Neutrophil (primary cell): ENCODE data around the gene TOMM40.
"Not testable (repeated sequence)": the region's sequence is repeated elsewhere in the genome, so short reads cannot be mapped to it uniquely, and the experiment has no call there.

Source experiments
- H3K27ac ChIP-seq: fragments of 200-600 bp; sonication (generic); 2 replicates; pipeline ENCODE4 v1.5.1; 2016; ENCODE audit warnings: mild to moderate bottlenecking, moderate library complexity
- H3K27me3 ChIP-seq: fragments of 200-600 bp; sonication (generic); 2 replicates; pipeline ENCODE4 v1.6.0; 2016; ENCODE audit warnings: mild to moderate bottlenecking
- H3K36me3 ChIP-seq: fragments of 200-600 bp; sonication (generic); 2 replicates; pipeline ENCODE4 v1.5.1; 2017
- H3K4me1 ChIP-seq, 2 experiments: fragments of 200-600 bp in 1 of 2; sonication (generic) in 1 of 2; 1 replicate in 1 of 2; 2 replicates in 1 of 2; pipeline versions ENCODE4 v1.5.1 to v1.6.1; 2013 to 2016; ENCODE audit warnings: low read depth in 1 of 2, low read length in 1 of 2, mild to moderate bottlenecking in 1 of 2, moderate library complexity in 1 of 2; ENCODE audit not compliant: control insufficient read depth in 1 of 2, insufficient read depth in 1 of 2
- H3K4me3 ChIP-seq, 2 experiments: fragments of 200-600 bp in 1 of 2; sonication (generic) in 1 of 2; 1 replicate in 1 of 2; 2 replicates in 1 of 2; pipeline ENCODE4 v1.5.1; 2013 to 2016; ENCODE audit warnings: low read depth in 1 of 2, low read length in 1 of 2, mild to moderate bottlenecking in 1 of 2, moderate library complexity in 1 of 2
- H3K9me3 ChIP-seq: fragments of 200-600 bp; sonication (generic); 2 replicates; pipeline ENCODE4 v1.5.1; 2016
- TF ChIP-seq, protein P1 (sequence below): fragments of 200-600 bp; sonication (generic); IDR thresholded peaks from 2 replicates; pipeline ENCODE4 v1.5.1; 2016; ENCODE audit warnings: antibody characterized with exemption

The TOMM40 gene

GRCh38 chr19:44909775-44910174, 18.7 kb downstream of the TOMM40 start:
- H3K27ac ChIP-seq = no peak overlapping the region
- peaks cover 10 to 14% of the 10 kb centered on the region in 2 experiments for H3K4me1 ChIP-seq
- H3K9me3 ChIP-seq = no peaks in the 10 kb centered on the region
- peaks cover 70% of the 10 kb centered on the region for H3K27me3 ChIP-seq
- H3K36me3 ChIP-seq = no peaks in the 10 kb centered on the region
- TF ChIP-seq, protein P1, sequence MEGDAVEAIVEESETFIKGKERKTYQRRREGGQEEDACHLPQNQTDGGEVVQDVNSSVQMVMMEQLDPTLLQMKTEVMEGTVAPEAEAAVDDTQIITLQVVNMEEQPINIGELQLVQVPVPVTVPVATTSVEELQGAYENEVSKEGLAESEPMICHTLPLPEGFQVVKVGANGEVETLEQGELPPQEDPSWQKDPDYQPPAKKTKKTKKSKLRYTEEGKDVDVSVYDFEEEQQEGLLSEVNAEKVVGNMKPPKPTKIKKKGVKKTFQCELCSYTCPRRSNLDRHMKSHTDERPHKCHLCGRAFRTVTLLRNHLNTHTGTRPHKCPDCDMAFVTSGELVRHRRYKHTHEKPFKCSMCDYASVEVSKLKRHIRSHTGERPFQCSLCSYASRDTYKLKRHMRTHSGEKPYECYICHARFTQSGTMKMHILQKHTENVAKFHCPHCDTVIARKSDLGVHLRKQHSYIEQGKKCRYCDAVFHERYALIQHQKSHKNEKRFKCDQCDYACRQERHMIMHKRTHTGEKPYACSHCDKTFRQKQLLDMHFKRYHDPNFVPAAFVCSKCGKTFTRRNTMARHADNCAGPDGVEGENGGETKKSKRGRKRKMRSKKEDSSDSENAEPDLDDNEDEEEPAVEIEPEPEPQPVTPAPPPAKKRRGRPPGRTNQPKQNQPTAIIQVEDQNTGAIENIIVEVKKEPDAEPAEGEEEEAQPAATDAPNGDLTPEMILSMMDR = no peak
- H3K4me3 ChIP-seq = no peak overlapping the region

DNA sequence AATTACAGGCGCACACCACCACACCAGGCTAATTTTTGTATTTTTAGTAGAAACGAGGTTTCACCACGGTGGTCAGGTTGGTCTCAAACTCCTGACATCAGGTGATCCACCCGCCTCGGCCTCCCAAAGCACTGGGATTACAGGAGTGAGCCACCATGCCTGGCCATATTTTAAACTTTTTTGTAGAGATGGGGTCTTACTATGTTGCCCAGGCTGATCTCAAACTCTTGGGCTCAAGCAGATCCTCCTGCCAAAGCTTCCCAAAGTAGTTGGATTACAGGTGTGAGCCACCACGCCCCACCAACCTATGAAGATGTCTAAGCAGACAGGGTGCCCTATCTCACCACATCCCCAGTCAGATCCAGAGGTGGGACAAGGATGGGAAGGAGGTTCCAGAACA, 20.8 kb downstream of the TOMM40 start:
- Histone ChIP-seq H3K27me3 (peaks cover 50% of the 10 kb centered on the region), H3K4me1 (peaks cover 9 to 11% of the 10 kb centered on the region in 2 experiments)
- not testable (repeated sequence) for H3K27ac ChIP-seq, H3K4me3 ChIP-seq, H3K9me3 ChIP-seq, H3K36me3 ChIP-seq

GRCh38 chr19:44912854-44913253, 21.8 kb downstream of the TOMM40 start:
- peaks cover 42% of the 10 kb centered on the region for H3K27me3 ChIP-seq
- H3K4me1 ChIP-seq = peaks cover 9 to 11% of the 10 kb centered on the region in 2 experiments
- H3K4me3 ChIP-seq = no peak overlapping the region
- H3K27ac ChIP-seq = no peak overlapping the region
- TF ChIP-seq, protein P1 = no peak
- H3K36me3 ChIP-seq = no peaks in the 10 kb centered on the region
- no peaks in the 10 kb centered on the region for H3K9me3 ChIP-seq

DNA sequence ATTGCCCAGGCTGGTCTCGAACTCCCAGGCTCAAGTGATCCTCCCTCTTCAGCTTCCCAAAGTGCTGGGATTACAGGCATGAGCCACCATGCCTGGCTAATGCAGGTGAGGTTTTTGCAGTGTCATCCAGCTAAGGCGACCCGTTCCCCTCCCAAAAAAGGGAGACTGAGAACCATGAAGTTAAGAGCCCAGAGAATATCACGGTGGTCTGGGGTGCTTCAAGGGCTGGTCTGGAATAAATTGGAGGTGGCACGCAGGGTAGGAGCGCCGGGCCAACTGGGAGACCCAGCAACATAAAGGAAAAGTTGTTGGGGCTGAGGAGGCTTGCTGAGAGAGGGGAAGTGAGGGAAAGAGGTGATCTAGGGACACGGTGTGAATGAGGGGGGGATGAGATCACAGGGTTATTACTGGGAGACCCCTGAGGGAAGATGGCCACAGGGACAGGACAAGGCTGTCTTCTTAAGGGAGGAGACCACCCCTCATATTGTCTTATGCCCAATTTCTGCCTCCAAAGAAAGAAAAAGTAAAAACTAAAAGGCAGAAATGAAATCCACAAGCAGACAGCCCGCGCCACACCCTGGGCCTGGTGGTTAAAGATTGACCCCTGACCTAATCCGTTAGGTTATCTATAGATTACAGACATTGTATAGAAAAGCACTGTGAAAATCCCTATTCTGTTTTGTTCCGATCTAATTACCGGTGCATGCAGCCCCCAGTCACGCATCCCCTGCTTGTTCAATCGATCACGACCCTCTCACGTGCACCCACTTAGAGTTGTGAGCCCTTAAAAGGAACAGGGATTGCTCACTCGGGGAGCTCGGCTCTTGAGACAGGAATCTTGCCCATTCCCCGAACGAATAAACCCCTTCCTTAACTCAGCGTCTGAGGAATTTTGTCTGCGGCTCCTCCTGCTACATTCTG, 22.7 kb downstream of the TOMM40 start:
- not testable (repeated sequence) for H3K4me3 ChIP-seq, H3K36me3 ChIP-seq, H3K9me3 ChIP-seq, H3K27ac ChIP-seq
- H3K27me3 ChIP-seq = peaks cover 42% of the 10 kb centered on the region
- peaks cover 9 to 11% of the 10 kb centered on the region in 2 experiments for H3K4me1 ChIP-seq

GRCh38 chr19:44914433-44915206, 23.6 kb downstream of the TOMM40 start, which contains the start of gene APOC1:
TSS of gene APOC1 (plus strand) at chr19:44914608. CDS start at chr19:44914892, 284 bp downstream.
- peaks cover 42% of the 10 kb centered on the region for H3K27me3 ChIP-seq
- H3K4me3 ChIP-seq = peak within 1 kb of the TSS; percentile 51 to 62
- H3K36me3 ChIP-seq, H3K9me3 ChIP-seq, H3K27ac ChIP-seq: not testable (repeated sequence)
- peaks cover 9 to 11% of the 10 kb centered on the region in 2 experiments for H3K4me1 ChIP-seq

GRCh38 chr19:44924243-44924725, 33.2 kb downstream of the TOMM40 start:
- H3K27ac ChIP-seq = no peak overlapping the region
- no peaks in the 10 kb centered on the region for H3K27me3 ChIP-seq
- peaks cover 7 to 15% of the 10 kb centered on the region in 2 experiments for H3K4me1 ChIP-seq
- H3K36me3 ChIP-seq = no peaks in the 10 kb centered on the region
- TF ChIP-seq, protein P1 = no peak
- no peak overlapping the region for H3K4me3 ChIP-seq
- H3K9me3 ChIP-seq = no peaks in the 10 kb centered on the region
